Right lobe of liver (tissue), 4 donors: ENCODE results near the gene CLEC16A.

ENCODE experiments used
- CTCF ChIP-seq, 4 donors: fragments of 200-600 bp in 3 of 4; fragments of 450-650 bp in 1 of 4; IDR thresholded peaks; one replicate each; pipeline versions ENCODE4 v1.5.1 to v1.8.0; 2016 to 2022; ENCODE audit warnings: antibody characterized with exemption in 4 of 4, mild to moderate bottlenecking in 2 of 4
- POLR2A ChIP-seq: fragments of 450-650 bp; IDR thresholded peaks from one replicate; pipeline ENCODE4 v1.6.1; 2017; ENCODE audit warnings: antibody characterized with exemption, mild to moderate bottlenecking
- donor health status: DM: no; HTN: no; CAD: no.
- donor health status: DM: no; HTN: no; CAD: no.
- donor health status: DM: no; HTN: yes; CAD: no.

GRCh38 chr16:11183951-11184350 is 239.6 kb downstream of the CLEC16A start:
- TF ChIP-seq POLR2A (no peak), CTCF (IDR thresholded peaks at IDR 0.05) (no peak)
